Breast epithelium (tissue), 4 donors: ENCODE data around the gene TRAPPC1. TPM values are rescaled to one million over a fixed set of nuclear protein-coding genes. Genes with fewer than 3 reads are reported as not detected.
A peak's percentile ranks its signal among the peaks of the same experiment; 100 is the strongest.

Experiments used
- DNase-seq, 2 donors: peaks; one replicate each; pipeline ENCODE4 v3.0.0-alpha.2; 2019; ENCODE audit warnings: low spot score in 2 of 2
- H3K27ac ChIP-seq, 2 donors: fragments of 200-600 bp; sonication (generic) in 1 of 2; one replicate each; pipeline ENCODE4 v1.5.1; 2016 to 2019; ENCODE audit warnings: mild to moderate bottlenecking in 1 of 2
- H3K27me3 ChIP-seq, 2 donors: fragments of 200-600 bp; sonication (generic) in 1 of 2; one replicate each; pipeline versions ENCODE4 v1.5.1 to v1.6.0; 2017 to 2019; ENCODE audit warnings: control low read depth in 1 of 2, mild to moderate bottlenecking in 1 of 2
- H3K36me3 ChIP-seq: fragments of 200-600 bp; one replicate; pipeline ENCODE4 v1.5.1; 2019
- H3K4me1 ChIP-seq, 2 donors: fragments of 200-600 bp; sonication (generic); one replicate each; pipeline ENCODE4 v1.5.1; 2016 to 2019; ENCODE audit warnings: control low read depth in 1 of 2
- H3K4me3 ChIP-seq, 3 donors: fragments of 200-600 bp; sonication (generic); 1 replicate in 2 of 3; 2 replicates in 1 of 3; pipeline ENCODE4 v1.5.1; 2016 to 2019; ENCODE audit warnings: mild to moderate bottlenecking in 3 of 3, moderate library complexity in 2 of 3
- H3K9me3 ChIP-seq, 2 donors: fragments of 200-600 bp; sonication (generic) in 1 of 2; one replicate each; pipeline ENCODE4 v1.5.1; 2016 to 2019; ENCODE audit warnings: control low read depth in 1 of 2
- CTCF ChIP-seq, 3 donors: fragments of 450-650 bp; IDR thresholded peaks; one replicate each; pipeline ENCODE4 v1.5.1; 2016 to 2017; ENCODE audit warnings: antibody characterized with exemption in 3 of 3, mild to moderate bottlenecking in 3 of 3, moderate library complexity in 3 of 3
- POLR2A ChIP-seq: fragments of 450-650 bp; IDR thresholded peaks from one replicate; pipeline ENCODE4 v1.6.1; 2016; ENCODE audit warnings: antibody characterized with exemption, mild to moderate bottlenecking, moderate library complexity
- POLR2AphosphoS5 ChIP-seq, 3 donors: sonication (generic); formaldehyde crosslinking; IDR thresholded peaks; one replicate each; pipeline ENCODE4 v1.6.1; 2017; ENCODE audit warnings: antibody characterized with exemption in 3 of 3
- intact Hi-C: fragments of 100-400 bp; cut with DNase I; formaldehyde crosslinking; loops from one replicate; pipeline ENCODE4 v1.15.1; 2023; ENCODE audit warnings: low total_unique reads
- total RNA-seq, 3 donors: library from RNA; depleted of rRNA; stranded (reverse); fragments of >200 nt; gene quantifications; one replicate each; pipeline ENCODE4 v1.1.0, GENCODE V29; 2016

The TRAPPC1 gene
- total RNA-seq, 3 donors from 2014 or later = 24.9 to 38.9 (median 37.7) TPM

- intact Hi-C loops = no loop called here
- TF ChIP-seq POLR2A (no peak), CTCF (IDR thresholded peaks at IDR 0.05) (no peak), POLR2AphosphoS5 (IDR thresholded peaks at IDR 0.05) (no peak)
- Histone ChIP-seq H3K9me3 (no peaks in the 10 kb centered on the region), H3K27ac (peak overlapping the region; percentile 95 to 99), H3K36me3 (no peaks in the 10 kb centered on the region), H3K27me3 (no peaks in the 10 kb centered on the region), H3K4me3 (peak overlapping the region; percentile 86 to 93 (median 89)), H3K4me1 (peaks cover 7 to 11% of the 10 kb centered on the region in 2 donors)
- no peak for DNase-seq
These were observed 47.9 kb downstream of the TRAPPC1 start for GRCh38 chr17:7883781-7884386.

DNA sequence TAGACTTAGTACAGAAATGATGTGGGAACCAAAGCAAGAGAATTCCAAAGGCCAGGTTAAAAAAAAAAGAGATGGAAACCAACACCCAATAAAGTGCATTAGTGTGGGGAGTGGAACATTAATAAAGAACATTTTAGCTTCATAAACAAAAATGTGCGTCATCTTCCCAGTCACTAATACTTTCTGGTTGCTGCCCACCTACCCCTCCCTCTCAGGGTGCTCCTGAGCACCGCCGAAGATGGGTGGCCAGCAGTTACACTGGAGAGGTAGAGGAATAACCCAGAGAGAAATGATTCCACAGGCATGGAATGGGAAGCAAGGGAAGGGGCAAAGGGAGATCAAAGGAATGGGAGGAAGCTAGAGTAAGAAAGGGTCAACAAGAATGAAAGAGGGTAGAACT is 49.1 kb downstream of the TRAPPC1 start:
- Histone ChIP-seq H3K4me3 (peak overlapping the region in 1 of 3 donors; percentile 93), H3K9me3 (no peaks in the 10 kb centered on the region), H3K36me3 (no peaks in the 10 kb centered on the region), H3K4me1 (no peaks in the 10 kb centered on the region), H3K27me3 (no peaks in the 10 kb centered on the region), H3K27ac (peak overlapping the region; percentile 40 to 95)
- intact Hi-C loops = no loop called here
- no peak for TF ChIP-seq CTCF (IDR thresholded peaks at IDR 0.05)
- no peak for TF ChIP-seq POLR2AphosphoS5 (IDR thresholded peaks at IDR 0.05)
- TF ChIP-seq POLR2A = no peak
- no peak for DNase-seq

- H3K4me1 ChIP-seq = no peaks in the 10 kb centered on the region
- peak overlapping the region; percentile 56 to 95 for H3K27ac ChIP-seq
- no peaks in the 10 kb centered on the region for H3K9me3 ChIP-seq
- H3K27me3 ChIP-seq = no peaks in the 10 kb centered on the region
- intact Hi-C loops = no loop called here
- H3K36me3 ChIP-seq = no peaks in the 10 kb centered on the region
- H3K4me3 ChIP-seq = no peak overlapping the region
- no peak for DNase-seq
- TF ChIP-seq CTCF (IDR thresholded peaks at IDR 0.05) (no peak), POLR2A (no peak), POLR2AphosphoS5 (IDR thresholded peaks at IDR 0.05) (no peak)
These were observed 49.7 kb downstream of the TRAPPC1 start for GRCh38 chr17:7882068-7882467.

GRCh38 chr17:7881276-7882054 is 50.3 kb downstream of the TRAPPC1 start:
- H3K36me3 ChIP-seq = no peaks in the 10 kb centered on the region
- intact Hi-C loops = no loop called here
- H3K4me3 ChIP-seq = no peak overlapping the region
- no peak for DNase-seq
- no peaks in the 10 kb centered on the region for H3K27me3 ChIP-seq
- no peaks in the 10 kb centered on the region for H3K4me1 ChIP-seq
- H3K9me3 ChIP-seq = no peaks in the 10 kb centered on the region
- H3K27ac ChIP-seq = peak overlapping the region in 1 of 2 donors; percentile 95
- TF ChIP-seq POLR2AphosphoS5 (IDR thresholded peaks at IDR 0.05) (no peak), POLR2A (no peak), CTCF (IDR thresholded peaks at IDR 0.05) (no peak)

Other genes starting within 250 kb of the TRAPPC1 start
- gene TP53, start 244.5 kb downstream of the TRAPPC1 start, total RNA-seq = 10 to 100 TPM; 23.9 to 31.9 (median 24.2) TPM
- 1 to 10 TPM; 3.6 to 5.4 (median 4.2) TPM for gene WRAP53, start 243.5 kb downstream of the TRAPPC1 start, total RNA-seq
- gene EFNB3, start 226.7 kb downstream of the TRAPPC1 start, total RNA-seq = 1 to 10 TPM in 2 of 3 donors, under 1 TPM in 1; 0.48 to 5.7 (median 3.3) TPM
- gene DNAH2, start 214.2 kb downstream of the TRAPPC1 start, total RNA-seq = 1 to 10 TPM in 1 of 3 donors, under 1 TPM in 2; 0.16 to 1.5 (median 0.98) TPM
- 10 to 100 TPM in 2 of 3 donors, 1 to 10 TPM in 1; 6.4 to 89.7 (median 10.5) TPM for gene KDM6B, start 97.7 kb downstream of the TRAPPC1 start, total RNA-seq
- gene TMEM88, start 76.9 kb downstream of the TRAPPC1 start, total RNA-seq = 10 to 100 TPM in 1 of 3 donors, 1 to 10 TPM in 2; 4.8 to 21.0 (median 5.7) TPM
- 10 to 100 TPM; 84.7 to 92.4 (median 89.9) TPM for gene NAA38, start 74.4 kb downstream of the TRAPPC1 start, total RNA-seq
- gene CYB5D1, start 73.9 kb downstream of the TRAPPC1 start, total RNA-seq = 10 to 100 TPM in 2 of 3 donors, 1 to 10 TPM in 1; 8.2 to 20.5 (median 13.4) TPM
- gene CHD3, start 43.2 kb downstream of the TRAPPC1 start, total RNA-seq = 10 to 100 TPM; 47.5 to 99.0 (median 90.0) TPM
- 10 to 100 TPM in 1 of 3 donors, 1 to 10 TPM in 2; 4.6 to 19.5 (median 8.6) TPM for gene RNF227, start 15.7 kb downstream of the TRAPPC1 start, total RNA-seq
- 1 to 10 TPM in 2 of 3 donors, under 1 TPM in 1; 0.48 to 1.5 (median 1.3) TPM for gene KCNAB3, start 2.1 kb downstream of the TRAPPC1 start, total RNA-seq
- 10 to 100 TPM; 17.0 to 27.2 (median 23.9) TPM for gene CNTROB, start 260 bp upstream of the TRAPPC1 start, total RNA-seq
- under 1 TPM in 1 of 3 donors, not detected in 2; 0.15 TPM for gene GUCY2D, start 70.7 kb upstream of the TRAPPC1 start, total RNA-seq
- gene ALOX15B, start 107.1 kb upstream of the TRAPPC1 start, total RNA-seq = 10 to 100 TPM in 2 of 3 donors, 1 to 10 TPM in 1; 3.3 to 38.3 (median 12.3) TPM
- not detected for gene ALOX12B, start 155.8 kb upstream of the TRAPPC1 start, total RNA-seq
- under 1 TPM in 1 of 3 donors, not detected in 2; 0.73 TPM for gene ALOXE3, start 186.6 kb upstream of the TRAPPC1 start, total RNA-seq
- gene HES7, start 192.2 kb upstream of the TRAPPC1 start, total RNA-seq = not detected
- gene PER1, start 220.5 kb upstream of the TRAPPC1 start, total RNA-seq = 100 to 1,000 TPM in 2 of 3 donors, 10 to 100 TPM in 1; 97.3 to 167 (median 115) TPM
- gene VAMP2, start 231.0 kb upstream of the TRAPPC1 start, total RNA-seq = 10 to 100 TPM; 21.8 to 30.2 (median 28.1) TPM
- gene TMEM107, start 244.4 kb upstream of the TRAPPC1 start, total RNA-seq = 10 to 100 TPM; 15.7 to 83.1 (median 41.0) TPM